ENCODE measurements around the gene CFAP46. TPM values are rescaled to one million over a fixed set of nuclear protein-coding genes. Genes with fewer than 3 reads are reported as not detected.

Gene CFAP46
- total and polyA plus RNA-seq, 4 donors, result 3.1 to 18.8 (median 7.1) TPM

DNA sequence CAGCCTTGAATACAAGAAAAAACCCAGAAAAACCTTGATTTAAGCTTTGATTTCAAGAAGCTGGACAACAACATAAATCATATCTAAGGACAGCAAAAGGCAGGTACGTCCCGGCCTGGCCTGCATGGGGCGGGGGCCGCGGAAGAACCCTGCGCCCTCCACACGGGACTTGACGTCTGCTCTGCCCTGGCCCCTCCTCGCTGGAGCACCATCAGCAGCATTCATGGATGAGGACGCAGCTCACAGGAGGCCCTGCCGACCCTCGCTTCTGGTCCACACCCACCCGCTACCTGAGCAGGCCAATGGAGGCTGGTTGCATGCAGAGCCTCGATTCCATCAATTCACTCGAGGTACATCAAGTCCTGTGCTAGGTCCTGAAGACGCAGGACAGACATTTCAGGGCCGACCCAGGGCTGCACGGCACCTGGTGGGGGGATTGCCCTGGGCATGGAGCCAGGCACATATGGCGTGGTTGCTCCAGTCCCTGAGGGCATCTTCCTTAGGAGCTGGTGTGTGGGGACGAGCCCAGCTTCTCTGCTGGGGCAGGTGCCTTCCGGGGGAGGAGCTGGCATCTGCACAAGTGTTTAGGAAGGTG is 93.3 kb downstream of the CFAP46 start:
- H3K27ac ChIP-seq (ENCODE audit: low read depth in 1 of 2, low read length in 1 of 2), result no peak overlapping the region
- ATAC-seq (ENCODE audit: insufficient read depth, low FRiP score), result no peak
- H3K36me3 ChIP-seq (ENCODE audit: control insufficient read depth in 4 of 4, insufficient read depth in 4 of 4, low read length in 4 of 4), result no peaks in the 10 kb centered on the region
- 83 to 92% methylated on average over 21 of the region's 21 CpGs for WGBS, 2 donors
- no peaks in the 10 kb centered on the region for H3K4me1 ChIP-seq (ENCODE audit: control insufficient read depth in 5 of 5, insufficient read depth in 5 of 5, low read length in 5 of 5)
- H3K4me3 ChIP-seq, result no peak overlapping the region
- no peak for DNase-seq
- TF ChIP-seq, protein P1, sequence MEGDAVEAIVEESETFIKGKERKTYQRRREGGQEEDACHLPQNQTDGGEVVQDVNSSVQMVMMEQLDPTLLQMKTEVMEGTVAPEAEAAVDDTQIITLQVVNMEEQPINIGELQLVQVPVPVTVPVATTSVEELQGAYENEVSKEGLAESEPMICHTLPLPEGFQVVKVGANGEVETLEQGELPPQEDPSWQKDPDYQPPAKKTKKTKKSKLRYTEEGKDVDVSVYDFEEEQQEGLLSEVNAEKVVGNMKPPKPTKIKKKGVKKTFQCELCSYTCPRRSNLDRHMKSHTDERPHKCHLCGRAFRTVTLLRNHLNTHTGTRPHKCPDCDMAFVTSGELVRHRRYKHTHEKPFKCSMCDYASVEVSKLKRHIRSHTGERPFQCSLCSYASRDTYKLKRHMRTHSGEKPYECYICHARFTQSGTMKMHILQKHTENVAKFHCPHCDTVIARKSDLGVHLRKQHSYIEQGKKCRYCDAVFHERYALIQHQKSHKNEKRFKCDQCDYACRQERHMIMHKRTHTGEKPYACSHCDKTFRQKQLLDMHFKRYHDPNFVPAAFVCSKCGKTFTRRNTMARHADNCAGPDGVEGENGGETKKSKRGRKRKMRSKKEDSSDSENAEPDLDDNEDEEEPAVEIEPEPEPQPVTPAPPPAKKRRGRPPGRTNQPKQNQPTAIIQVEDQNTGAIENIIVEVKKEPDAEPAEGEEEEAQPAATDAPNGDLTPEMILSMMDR (IDR thresholded peaks at IDR 0.05; ENCODE audit: control extremely low read depth, extremely low read depth), result no peak
- peaks cover 0 to 4% (median 0%) of the 10 kb centered on the region in 4 donors for H3K9me3 ChIP-seq (ENCODE audit: control insufficient read depth in 4 of 4, insufficient read depth in 3 of 4, low read length in 3 of 4)
- H3K27me3 ChIP-seq (ENCODE audit: control insufficient read depth in 3 of 3, insufficient read depth in 3 of 3, low read length in 2 of 3), result peaks cover 0 to 11% (median 0%) of the 10 kb centered on the region in 3 donors
- H3K9ac ChIP-seq (ENCODE audit: insufficient read depth in 1 of 2, low read length in 2 of 2), result no peak overlapping the region

- H3K4me1 ChIP-seq (ENCODE audit: control insufficient read depth in 5 of 5, insufficient read depth in 5 of 5, low read length in 5 of 5), result no peaks in the 10 kb centered on the region
- H3K27me3 ChIP-seq (ENCODE audit: control insufficient read depth in 3 of 3, insufficient read depth in 3 of 3, low read length in 2 of 3), result peaks cover 0 to 11% (median 0%) of the 10 kb centered on the region in 3 donors
- H3K27ac ChIP-seq (ENCODE audit: low read depth in 1 of 2, low read length in 1 of 2), result no peak overlapping the region
- TF ChIP-seq, protein P1 (IDR thresholded peaks at IDR 0.05; ENCODE audit: control extremely low read depth, extremely low read depth), result no peak
- peaks cover 0 to 6% (median 0%) of the 10 kb centered on the region in 4 donors for H3K9me3 ChIP-seq (ENCODE audit: control insufficient read depth in 4 of 4, insufficient read depth in 3 of 4, low read length in 3 of 4)
- no peak overlapping the region for H3K4me3 ChIP-seq
- peak; percentile 10 to 25 (median 24) for DNase-seq
- WGBS, 2 donors, result 5 to 6% methylated on average over 12 of the region's 12 CpGs
- H3K9ac ChIP-seq (ENCODE audit: insufficient read depth in 1 of 2, low read length in 2 of 2), result peak overlapping the region in 1 of 2 donors; percentile 32
- no peak for ATAC-seq (ENCODE audit: insufficient read depth, low FRiP score)
- no peaks in the 10 kb centered on the region for H3K36me3 ChIP-seq (ENCODE audit: control insufficient read depth in 4 of 4, insufficient read depth in 4 of 4, low read length in 4 of 4)
These were observed 94.1 kb downstream of the CFAP46 start for GRCh38 chr10:132848291-132848701.

GRCh38 chr10:132847856-132848255 is 94.5 kb downstream of the CFAP46 start:
- Histone ChIP-seq H3K9me3 (ENCODE audit: control insufficient read depth in 4 of 4, insufficient read depth in 3 of 4, low read length in 3 of 4) (peaks cover 0 to 11% (median under 1%) of the 10 kb centered on the region in 4 donors), H3K4me3 (no peak overlapping the region), H3K27ac (ENCODE audit: low read depth in 1 of 2, low read length in 1 of 2) (no peak overlapping the region), H3K36me3 (ENCODE audit: control insufficient read depth in 4 of 4, insufficient read depth in 4 of 4, low read length in 4 of 4) (no peaks in the 10 kb centered on the region), H3K27me3 (ENCODE audit: control insufficient read depth in 3 of 3, insufficient read depth in 3 of 3, low read length in 2 of 3) (peaks cover 0 to 11% (median 0%) of the 10 kb centered on the region in 3 donors), H3K9ac (ENCODE audit: insufficient read depth in 1 of 2, low read length in 2 of 2) (no peak overlapping the region), H3K4me1 (ENCODE audit: control insufficient read depth in 5 of 5, insufficient read depth in 5 of 5, low read length in 5 of 5) (no peaks in the 10 kb centered on the region)
- DNase-seq (no peak), ATAC-seq (ENCODE audit: insufficient read depth, low FRiP score) (no peak)
- 28 to 38% methylated on average over 17 of the region's 17 CpGs for WGBS, 2 donors
- TF ChIP-seq, protein P1 (IDR thresholded peaks at IDR 0.05; ENCODE audit: control extremely low read depth, extremely low read depth), result no peak

GRCh38 chr10:132847416-132847777 is 95.0 kb downstream of the CFAP46 start:
- peaks cover 0 to 14% (median 3%) of the 10 kb centered on the region in 4 donors for H3K9me3 ChIP-seq (ENCODE audit: control insufficient read depth in 4 of 4, insufficient read depth in 3 of 4, low read length in 3 of 4)
- H3K4me3 ChIP-seq, result no peak overlapping the region
- H3K36me3 ChIP-seq (ENCODE audit: control insufficient read depth in 4 of 4, insufficient read depth in 4 of 4, low read length in 4 of 4), result no peaks in the 10 kb centered on the region
- 83 to 86% methylated on average over 10 of the region's 10 CpGs for whole genome bisulfite sequencing, 2 donors
- H3K4me1 ChIP-seq (ENCODE audit: control insufficient read depth in 5 of 5, insufficient read depth in 5 of 5, low read length in 5 of 5), result no peaks in the 10 kb centered on the region
- H3K27me3 ChIP-seq (ENCODE audit: control insufficient read depth in 3 of 3, insufficient read depth in 3 of 3, low read length in 2 of 3), result peaks cover 0 to 11% (median 0%) of the 10 kb centered on the region in 3 donors
- no peak overlapping the region for H3K27ac ChIP-seq (ENCODE audit: low read depth in 1 of 2, low read length in 1 of 2)
- no peak for DNase-seq
- ATAC-seq (ENCODE audit: insufficient read depth, low FRiP score), result no peak
- H3K9ac ChIP-seq (ENCODE audit: insufficient read depth in 1 of 2, low read length in 2 of 2), result no peak overlapping the region
- TF ChIP-seq, protein P1 (IDR thresholded peaks at IDR 0.05; ENCODE audit: control extremely low read depth, extremely low read depth), result no peak

Measured in lung (tissue), 12 donors.